GM21447 (cell line): ENCODE measurements around the gene ALS2CL.

Experiments
- ATAC-seq: cut with Tn5 transposase; IDR thresholded peaks from one replicate; pipeline ENCODE4 v1.9.1; 2021; ENCODE audit not compliant: unreplicated experiment

ALS2CL gene

DNA sequence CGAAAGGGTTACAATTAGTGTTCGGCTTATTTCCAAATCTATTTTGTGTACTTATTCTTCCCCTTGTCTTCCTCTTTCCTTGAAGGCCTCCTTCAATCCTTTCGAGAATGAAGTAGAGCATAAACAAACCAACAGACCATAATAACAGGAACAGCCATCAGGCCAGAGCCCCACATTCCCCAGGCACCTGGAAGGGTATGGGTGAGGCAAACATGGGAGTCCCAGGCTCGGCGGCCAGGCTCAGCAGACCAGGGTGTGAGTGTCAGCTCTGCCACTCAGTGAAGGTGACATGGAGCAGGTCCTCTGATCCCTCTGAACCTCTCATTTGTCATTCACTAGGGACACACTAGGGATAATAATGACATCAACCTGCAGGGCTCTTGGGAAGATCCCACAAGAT lies 13.8 kb downstream of the ALS2CL start:
- ATAC-seq, result no peak

- no peak for ATAC-seq
These were observed 15.2 kb downstream of the ALS2CL start for GRCh38 chr3:46678280-46678679.

GRCh38 chr3:46677411-46677726 lies 16.1 kb downstream of the ALS2CL start:
- no peak for ATAC-seq

- no peak for ATAC-seq
These were observed 16.7 kb downstream of the ALS2CL start for GRCh38 chr3:46676601-46677410.

DNA sequence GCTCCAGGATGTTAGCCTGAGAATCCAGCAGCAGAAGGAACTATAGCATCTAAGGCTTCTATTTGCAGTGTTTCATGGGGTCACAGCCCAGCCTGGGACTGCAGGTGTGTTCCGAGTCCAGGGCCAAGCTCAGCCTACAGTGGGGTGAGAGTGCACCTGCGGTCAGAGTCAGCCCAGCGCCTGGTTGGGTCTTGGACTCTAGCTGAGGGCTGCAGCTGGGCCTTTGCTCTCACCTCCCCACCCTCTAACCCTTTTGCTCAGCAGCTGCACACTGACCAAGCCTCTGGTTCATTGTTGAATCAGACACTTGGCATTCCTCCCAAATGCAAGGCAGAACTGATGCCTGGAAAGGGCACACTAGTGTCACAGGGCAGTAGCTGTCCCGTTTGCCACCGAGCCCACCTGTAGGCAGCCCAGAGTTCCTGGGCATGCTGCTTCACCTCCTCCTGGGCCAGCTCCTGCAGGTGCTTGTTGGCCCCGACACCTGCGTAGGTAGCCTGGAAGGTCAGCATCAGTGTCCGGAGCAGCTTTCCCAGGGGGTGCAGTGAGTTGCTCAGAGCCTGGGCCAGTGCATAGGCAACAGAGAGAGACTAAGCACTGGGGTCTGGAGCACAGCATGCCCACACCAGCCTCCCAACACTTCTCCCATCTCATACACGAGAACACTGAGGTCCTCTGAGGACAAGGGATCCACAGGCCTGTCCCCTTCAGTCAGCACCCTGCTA lies 17.5 kb downstream of the ALS2CL start:
- no peak for ATAC-seq

DNA sequence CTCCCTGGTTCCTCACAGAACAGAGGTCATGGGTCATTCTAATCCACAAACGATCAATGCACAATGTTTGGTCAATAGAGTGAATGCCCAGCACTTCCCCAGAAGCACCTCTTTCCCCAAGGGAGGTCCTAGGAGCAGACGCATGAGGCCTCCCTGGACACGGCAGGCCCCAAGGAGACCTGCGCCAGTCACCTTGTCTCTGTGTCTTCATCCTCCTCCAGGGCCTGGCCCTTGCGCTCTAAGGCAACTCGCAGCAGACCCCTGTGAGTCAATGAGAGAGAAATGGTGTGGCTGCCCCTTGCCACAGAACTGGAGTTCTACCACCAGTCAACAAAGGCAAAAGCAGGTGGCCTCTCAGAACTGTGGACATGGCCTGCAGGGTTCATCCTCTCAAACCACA lies 18.1 kb downstream of the ALS2CL start:
- no peak for ATAC-seq

DNA sequence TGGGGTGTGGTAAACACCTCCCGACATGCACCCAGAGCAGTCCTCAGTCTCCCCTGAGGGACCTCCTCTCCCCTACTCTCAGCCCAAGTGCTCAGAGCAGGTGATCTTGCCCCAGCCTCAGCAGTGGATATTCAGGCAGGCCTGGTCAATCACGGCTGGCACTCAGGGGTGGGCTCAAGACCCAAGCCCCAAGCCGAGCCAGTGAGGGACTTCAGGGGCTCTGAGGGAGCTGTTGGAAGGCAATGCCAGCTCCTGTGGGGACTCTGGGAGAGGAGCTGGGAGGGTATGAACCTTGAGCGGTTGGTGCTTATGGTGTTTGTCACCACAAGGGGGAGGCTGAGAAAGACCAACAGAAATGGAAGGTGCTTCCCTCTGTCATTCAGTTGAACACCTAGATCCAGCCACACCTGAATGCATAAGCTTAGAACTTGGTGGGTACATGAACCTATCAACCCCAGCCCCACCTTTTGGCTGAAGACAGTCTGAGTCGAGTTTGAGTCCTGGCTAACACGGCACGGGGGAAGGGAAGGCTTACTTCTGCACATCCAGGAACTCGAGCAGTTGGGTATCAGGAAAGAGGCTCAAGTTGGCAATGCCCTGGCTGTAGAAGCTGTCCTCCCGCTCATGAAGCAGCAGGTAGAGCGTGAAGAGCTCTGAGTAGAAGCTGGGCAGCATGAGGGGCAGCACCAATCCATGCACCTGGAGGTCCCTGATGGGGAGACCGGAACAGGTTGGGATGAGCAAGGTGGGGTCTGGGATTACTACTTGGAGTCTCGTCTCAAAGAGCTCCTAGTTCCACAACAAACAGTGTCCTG lies 19.2 kb downstream of the ALS2CL start:
- ATAC-seq, result no peak

GRCh38 chr3:46673151-46674030 lies 20.1 kb downstream of the ALS2CL start:
- ATAC-seq, result no peak

- no peak for ATAC-seq
These were observed 21.2 kb downstream of the ALS2CL start for GRCh38 chr3:46672349-46672695.

- no peak for ATAC-seq
These were observed 21.7 kb downstream of the ALS2CL start for GRCh38 chr3:46671541-46672348.

GRCh38 chr3:46670891-46671427 lies 22.5 kb downstream of the ALS2CL start:
- no peak for ATAC-seq

- ATAC-seq, result no peak
These were observed 23.2 kb downstream of the ALS2CL start for GRCh38 chr3:46670000-46670890.

GRCh38 chr3:46669191-46669999 lies 24.1 kb downstream of the ALS2CL start:
- no peak for ATAC-seq

DNA sequence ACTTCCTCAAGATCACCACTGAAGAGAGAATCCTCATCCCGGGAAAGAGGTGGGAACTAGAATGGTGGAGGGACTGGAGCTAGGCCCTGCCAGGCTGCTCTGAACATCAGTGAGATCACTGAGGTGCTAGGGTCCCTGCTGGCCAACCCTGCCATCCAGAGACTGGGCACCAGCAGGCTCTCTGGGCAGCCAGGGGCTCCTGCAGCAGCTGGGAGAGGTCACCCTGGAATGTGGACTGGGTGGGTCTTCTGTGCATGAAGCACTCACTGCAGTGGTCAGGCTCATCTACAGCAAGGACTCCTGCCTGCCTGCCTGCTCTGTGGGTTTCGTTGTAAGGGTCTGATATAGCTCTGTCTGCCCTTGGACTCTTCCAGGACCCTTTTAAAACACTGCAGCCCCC lies 24.9 kb downstream of the ALS2CL start:
- ATAC-seq, result no peak

DNA sequence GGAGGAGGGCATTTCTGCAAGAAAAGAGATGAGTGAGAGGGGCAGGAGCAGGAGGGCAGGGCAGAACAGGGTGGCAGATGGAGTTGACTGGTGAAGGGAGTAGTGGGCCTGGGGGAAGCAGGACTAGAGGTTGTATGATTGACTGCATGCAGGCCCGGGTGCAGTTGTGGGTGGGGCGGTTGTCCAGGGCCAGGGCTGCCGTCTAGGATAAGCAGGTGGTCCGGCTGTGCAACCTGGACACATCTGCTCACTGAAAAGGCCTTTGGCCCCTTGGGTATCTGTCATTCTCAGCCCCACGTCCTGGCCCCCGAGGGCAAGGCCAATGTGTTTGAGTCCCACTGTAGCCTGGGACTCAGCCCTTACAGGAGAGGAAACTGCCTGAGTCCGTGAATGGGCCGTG lies 25.4 kb downstream of the ALS2CL start:
- ATAC-seq, result no peak

GRCh38 chr3:46667657-46668056 lies 25.8 kb downstream of the ALS2CL start:
- no peak for ATAC-seq

DNA sequence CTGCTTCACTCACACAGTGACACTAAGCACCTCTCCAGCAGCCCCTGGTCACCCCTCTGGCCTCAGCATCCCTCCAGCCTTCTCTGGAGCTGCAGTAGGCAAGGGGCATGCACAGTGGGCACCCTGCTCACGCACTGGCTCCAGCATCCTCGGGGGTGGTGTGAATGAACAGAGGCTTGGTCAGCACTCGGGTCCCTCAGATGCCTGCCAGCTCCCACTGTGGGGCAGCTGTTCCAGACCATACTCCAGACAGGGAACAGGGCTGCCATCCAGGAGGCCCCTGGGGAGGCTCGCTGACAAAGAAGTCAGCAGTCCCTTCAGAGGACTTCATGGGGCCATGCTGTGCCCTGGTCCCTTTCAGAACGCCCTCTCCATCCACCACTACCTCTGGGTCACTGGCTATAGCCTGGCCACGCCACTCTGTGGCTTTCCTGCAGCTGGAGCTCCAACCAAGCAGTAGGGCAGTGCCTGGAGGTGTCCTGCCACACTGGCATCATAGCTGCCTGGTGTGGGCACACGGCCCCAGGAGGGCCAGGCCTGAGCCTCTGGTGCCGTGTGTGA lies 26.3 kb downstream of the ALS2CL start:
- ATAC-seq, result no peak

DNA sequence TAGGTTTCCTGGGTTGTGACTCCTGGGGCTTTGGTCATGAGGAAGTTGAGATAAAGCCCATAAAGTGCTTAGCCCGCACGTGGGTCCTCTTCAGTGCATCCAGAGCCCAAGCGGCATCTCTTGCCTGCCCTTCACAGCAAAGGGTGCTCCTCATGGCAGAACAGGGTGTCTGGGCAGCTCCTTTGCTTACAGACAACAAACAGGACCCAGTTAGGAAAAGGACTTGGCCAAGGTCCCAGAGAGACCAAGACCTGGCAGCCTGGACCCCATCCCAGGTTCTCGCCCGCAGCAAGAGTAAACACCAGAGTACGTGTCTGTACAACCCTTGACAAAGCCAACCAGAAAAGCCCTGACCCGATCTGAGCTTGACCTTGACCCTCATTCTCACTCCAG lies 27.0 kb downstream of the ALS2CL start:
- ATAC-seq, result no peak
